Left renal pelvis (tissue), 4 donors: ENCODE results near the gene GRM1. TPM values are rescaled to one million over a fixed set of nuclear protein-coding genes. Genes with fewer than 3 reads are reported as not detected.

ENCODE experiments used
- DNase-seq, 4 donors: peaks; one replicate each; pipeline ENCODE4 v3.0.0-alpha.2; 2013; ENCODE audit warnings: low read depth in 4 of 4, low spot score in 3 of 4
- polyA plus RNA-seq, 4 donors: library from polyadenylated mRNA; unstranded; fragments of 120-200 nt; gene quantifications; one replicate each; pipeline ENCODE4 v1.2.1, GENCODE V29; 2013; ENCODE audit not compliant: insufficient read length in 4 of 4

The GRM1 gene
- under 1 TPM; 0.11 to 0.39 (median 0.28) TPM for polyA plus RNA-seq

- DNase-seq, result no peak
Measured at GRCh38 chr6:146028851-146029572, at the start of gene GRM1. TSS of gene GRM1 (plus strand) at chr6:146029062. CDS start at chr6:146029518, 456 bp downstream.

DNA sequence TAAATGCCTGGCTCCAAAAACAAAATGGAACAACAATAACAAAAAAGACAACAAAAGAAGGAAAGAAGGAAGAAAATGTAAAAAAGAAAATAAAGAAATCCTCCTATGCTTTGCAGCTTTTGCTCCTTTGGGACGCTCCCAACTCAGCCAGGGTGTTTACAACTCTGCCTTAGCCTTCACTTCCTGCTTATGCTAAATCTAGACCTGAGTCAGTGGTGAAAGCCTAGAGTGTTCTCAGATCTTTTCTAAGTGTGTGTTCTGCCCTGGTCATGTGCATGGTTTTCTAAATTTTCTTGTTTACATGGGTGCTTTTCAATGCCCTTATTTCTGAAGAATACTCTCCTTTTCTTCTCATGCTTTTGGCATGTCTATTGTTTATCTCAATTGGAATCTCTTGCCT, 19.5 kb upstream of the GRM1 start:
- no peak for DNase-seq

- no peak for DNase-seq
Measured at GRCh38 chr6:146014233-146014632, 14.6 kb upstream of the GRM1 start.

GRCh38 chr6:146017672-146018071, 11.2 kb upstream of the GRM1 start:
- DNase-seq, result no peak

DNA sequence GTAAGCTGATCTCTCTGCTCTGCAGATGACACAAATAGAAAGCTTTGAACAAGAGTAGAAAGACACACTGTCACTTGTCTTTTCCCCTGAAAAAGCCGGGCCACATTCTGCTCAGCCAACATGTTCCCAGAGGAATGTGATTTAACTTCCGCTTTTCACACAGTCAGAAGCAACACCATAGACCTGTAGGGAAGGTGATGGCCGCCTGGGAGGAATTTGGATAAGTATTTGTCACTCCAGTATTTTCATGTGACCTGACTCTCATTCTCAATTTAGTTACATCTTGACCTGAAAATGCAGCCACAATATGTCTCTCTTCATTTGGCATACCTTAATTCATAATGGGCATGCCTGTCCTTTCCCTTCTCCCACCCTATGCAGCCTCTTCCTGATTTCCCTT, 2.0 kb upstream of the GRM1 start:
- DNase-seq, result no peak

DNA sequence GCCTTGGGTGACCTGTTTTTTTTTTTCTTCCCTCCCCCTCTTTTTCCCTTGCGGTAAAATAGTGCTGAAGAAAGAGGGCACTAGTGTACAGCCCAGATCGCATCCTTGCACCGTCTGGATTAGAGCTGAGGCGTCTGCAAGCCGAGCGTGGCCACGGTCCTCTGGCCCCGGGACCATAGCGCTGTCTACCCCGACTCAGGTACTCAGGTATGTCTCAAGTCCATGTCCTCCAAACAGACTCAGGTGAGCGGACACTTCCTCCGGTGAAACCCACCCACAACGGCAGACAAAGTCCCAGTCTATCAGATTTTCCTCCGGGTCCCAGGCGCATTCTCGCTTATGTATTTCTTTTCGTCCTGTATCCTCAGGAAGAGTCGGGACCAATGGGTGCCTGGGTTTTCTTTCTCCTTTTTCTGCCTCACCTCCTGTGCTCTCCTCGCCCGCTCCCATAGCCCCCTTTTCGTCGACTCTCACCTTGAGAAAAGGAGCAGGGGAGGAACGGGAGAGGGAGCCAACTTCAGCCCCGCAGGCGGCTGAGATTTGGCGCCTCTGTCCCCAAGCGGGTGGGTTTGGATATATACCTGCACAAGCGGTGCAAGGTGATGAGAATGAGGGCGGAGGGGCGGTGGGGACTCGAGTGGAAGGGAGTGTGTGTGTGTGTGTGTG, 1.1 kb upstream of the GRM1 start:
- no peak for DNase-seq

DNA sequence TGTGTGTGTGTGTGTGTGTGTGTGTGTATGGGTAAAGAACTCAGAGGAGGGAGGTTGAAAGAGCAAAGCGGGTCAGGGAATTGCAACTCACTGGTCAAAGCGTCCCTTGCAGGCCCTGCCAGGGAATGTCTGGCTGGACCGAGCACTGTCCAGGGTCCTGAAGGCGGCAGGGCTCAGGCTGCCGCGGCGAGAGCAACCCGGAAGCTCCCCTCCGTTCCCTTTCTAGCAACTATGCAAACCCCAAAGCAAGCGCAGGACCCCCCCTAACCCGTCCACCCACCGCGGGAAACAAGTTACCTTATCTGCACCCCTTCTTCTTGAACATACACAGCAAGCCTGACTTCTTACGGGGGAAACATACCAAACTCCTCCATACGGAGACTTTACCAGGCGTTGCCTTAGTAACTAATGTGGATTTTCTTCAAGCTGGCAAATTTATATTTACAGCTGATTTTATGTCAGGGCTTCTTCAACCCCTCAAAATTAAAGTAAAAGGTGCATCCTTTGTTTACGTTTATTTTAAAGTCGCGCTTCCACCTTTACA, 538 bp upstream of the GRM1 start:
- DNase-seq, result peak; percentile 18 to 56 (median 46)

- no peak for DNase-seq
Measured at GRCh38 chr6:146029573-146030184, 817 bp downstream of the GRM1 start.

- no peak for DNase-seq
Measured at GRCh38 chr6:146032387-146032786, 3.5 kb downstream of the GRM1 start.

DNA sequence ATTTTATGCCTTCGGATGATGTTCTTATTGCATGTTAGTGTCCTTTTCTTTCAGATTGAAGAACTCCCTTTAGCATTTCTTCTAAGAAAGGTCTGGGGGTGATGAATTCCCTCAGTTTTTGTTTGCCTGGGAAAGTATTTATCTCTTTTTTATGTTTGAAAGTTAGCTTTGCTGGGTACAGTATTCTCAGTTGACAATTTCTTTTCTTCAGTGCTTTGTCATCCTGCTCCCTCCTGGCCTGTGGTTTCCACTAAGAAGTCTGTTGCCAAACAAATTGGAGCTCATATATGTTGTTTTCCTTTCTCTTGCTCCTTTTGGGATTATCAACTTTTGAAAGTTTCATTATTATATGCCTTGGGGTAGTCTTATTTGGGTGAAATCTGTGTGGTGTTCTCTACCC, 11.5 kb downstream of the GRM1 start:
- no peak for DNase-seq

DNA sequence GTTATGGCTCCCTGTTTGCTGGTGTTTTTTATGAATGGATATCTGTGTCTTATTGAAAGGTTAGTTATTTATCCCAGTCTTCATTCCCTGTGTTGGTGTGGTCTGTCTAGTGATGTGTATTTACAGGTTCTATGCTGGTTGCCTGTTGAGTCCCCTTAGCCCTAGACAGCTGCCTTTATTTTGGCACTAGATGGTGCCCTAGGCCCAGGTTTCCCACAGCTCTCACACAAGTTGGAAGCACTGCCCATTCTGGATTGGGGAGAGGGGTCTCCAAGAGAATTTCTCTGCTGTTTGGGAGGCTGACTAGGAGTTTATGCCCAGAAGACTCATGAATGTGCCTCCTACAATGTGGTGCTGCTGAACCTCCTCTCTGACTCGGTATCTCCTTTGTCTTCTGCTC, 12.4 kb downstream of the GRM1 start:
- DNase-seq, result no peak

GRCh38 chr6:146047371-146047770, 18.5 kb downstream of the GRM1 start:
- DNase-seq, result no peak

DNA sequence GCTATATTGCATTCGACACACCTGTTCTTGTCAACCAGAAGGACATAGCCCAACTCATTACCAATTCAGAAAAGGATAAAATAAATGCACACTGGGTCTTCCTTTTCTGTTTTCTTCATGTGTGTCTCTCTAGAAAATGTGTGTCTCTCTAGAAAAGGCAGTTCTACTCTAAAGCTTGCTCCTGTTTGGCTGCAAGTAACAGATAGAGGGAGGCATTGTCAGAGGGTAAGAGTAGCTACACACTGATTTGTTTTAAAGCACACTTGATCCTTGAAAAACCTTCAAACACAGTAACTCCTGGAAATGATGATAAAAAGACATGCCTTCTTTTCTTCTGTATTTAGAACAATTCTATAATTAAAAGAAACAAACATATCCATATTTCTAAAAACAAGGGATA, 21.3 kb downstream of the GRM1 start:
- DNase-seq, result no peak

DNA sequence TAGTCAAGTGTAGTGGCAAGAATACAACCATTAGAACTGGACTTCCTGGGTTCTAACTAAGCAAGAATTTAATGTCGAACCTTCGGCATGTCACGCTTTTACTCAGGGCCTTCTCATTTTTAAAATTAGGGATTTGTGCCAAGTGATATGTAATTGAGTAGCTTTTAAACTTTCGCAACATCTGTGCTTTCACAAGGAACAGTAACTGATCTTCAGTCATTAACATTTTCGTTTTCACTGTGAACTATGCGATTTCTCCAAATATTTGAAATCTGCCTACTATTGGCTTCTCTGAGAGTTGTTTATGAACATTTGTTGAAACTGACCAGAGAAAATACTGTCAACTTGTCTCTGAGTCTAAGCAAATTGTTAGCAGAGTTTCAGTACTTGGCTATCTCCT, 27.6 kb downstream of the GRM1 start:
- DNase-seq, result no peak

DNA sequence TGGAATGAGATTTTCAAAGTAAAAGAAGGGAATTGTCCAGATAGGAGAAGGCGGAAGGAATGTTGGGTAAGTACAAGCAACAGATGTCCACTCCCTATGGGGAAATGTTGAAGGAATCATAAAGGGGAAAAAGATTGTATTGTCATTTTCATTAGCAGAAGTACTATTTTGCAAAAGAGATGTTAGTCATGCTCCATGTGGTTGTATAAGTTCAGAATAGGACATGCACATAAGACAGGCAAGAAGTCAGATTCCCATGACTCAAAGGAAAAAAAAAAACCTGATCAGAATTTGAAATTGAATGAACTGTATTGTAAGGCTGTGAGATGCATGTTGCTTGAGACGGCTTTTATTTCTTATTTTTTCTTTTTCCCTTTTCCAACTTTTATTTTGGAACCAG, 36.8 kb downstream of the GRM1 start:
- no peak for DNase-seq

DNA sequence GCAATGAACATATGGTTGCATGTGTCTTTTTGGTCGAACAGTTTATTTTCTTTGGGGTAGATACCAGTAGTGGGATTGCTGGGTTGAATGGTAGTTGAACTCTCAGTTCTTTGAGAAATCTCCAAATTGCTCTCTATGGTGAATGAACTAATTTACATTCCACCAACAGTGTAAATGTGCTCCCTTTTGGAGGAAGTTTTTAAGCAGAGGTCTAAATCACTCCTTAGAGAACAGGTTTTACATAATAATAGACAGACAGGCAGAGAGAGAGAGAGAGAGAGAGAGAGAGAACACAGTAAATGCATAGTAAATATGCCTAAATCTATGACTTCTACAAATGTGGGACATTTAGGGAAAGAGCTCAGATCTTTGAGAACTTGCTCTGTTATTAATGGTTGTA, 37.6 kb downstream of the GRM1 start:
- no peak for DNase-seq

- peak in 1 of 4 donors; percentile 16 for DNase-seq
Measured at GRCh38 chr6:146071781-146072180, 42.9 kb downstream of the GRM1 start.

GRCh38 chr6:146077992-146078391, 49.1 kb downstream of the GRM1 start:
- DNase-seq, result no peak

- no peak for DNase-seq
Measured at GRCh38 chr6:146087386-146087785, 58.5 kb downstream of the GRM1 start.

GRCh38 chr6:146090474-146090873, 61.6 kb downstream of the GRM1 start:
- DNase-seq, result no peak

- no peak for DNase-seq
Measured at GRCh38 chr6:146092961-146093686, 64.3 kb downstream of the GRM1 start.
